IPS-18c (cell line): ENCODE measurements around the gene EFNA1.
"Not testable (repeated sequence)": the region's sequence is repeated elsewhere in the genome, so short reads cannot be mapped to it uniquely, and the experiment has no call there.

Experiments used
- H3K4me3 ChIP-seq: 2 replicates; pipeline ENCODE4 v1.7.0; 2013; ENCODE audit warnings: low read depth, mild to moderate bottlenecking, low read length, moderate library complexity; ENCODE audit not compliant: insufficient read depth
- H3K9me3 ChIP-seq: one replicate; pipeline ENCODE4 v1.6.1; 2013; ENCODE audit warnings: mild to moderate bottlenecking, low read length, moderate library complexity; ENCODE audit not compliant: control insufficient read depth, insufficient read depth

Gene EFNA1

GRCh38 chr1:155116113-155116764, 11.4 kb upstream of the EFNA1 start:
- Histone ChIP-seq H3K4me3 (no peak overlapping the region), H3K9me3 (peaks cover 2% of the 10 kb centered on the region)

- Histone ChIP-seq H3K9me3 (no peaks in the 10 kb centered on the region), H3K4me3 (no peak overlapping the region)
These were observed 10.1 kb upstream of the EFNA1 start for GRCh38 chr1:155117610-155118009.

- not testable (repeated sequence) for H3K9me3 ChIP-seq, H3K4me3 ChIP-seq
These were observed 9.6 kb upstream of the EFNA1 start for GRCh38 chr1:155118090-155118489.

GRCh38 chr1:155120253-155120652, 7.4 kb upstream of the EFNA1 start:
- no peaks in the 10 kb centered on the region for H3K9me3 ChIP-seq
- H3K4me3 ChIP-seq = no peak overlapping the region

- Histone ChIP-seq H3K4me3 (no peak overlapping the region), H3K9me3 (no peaks in the 10 kb centered on the region)
These were observed 6.4 kb upstream of the EFNA1 start for GRCh38 chr1:155121249-155121648.

GRCh38 chr1:155122308-155122707, 5.4 kb upstream of the EFNA1 start:
- no peak overlapping the region for H3K4me3 ChIP-seq
- H3K9me3 ChIP-seq = no peaks in the 10 kb centered on the region

- Histone ChIP-seq H3K4me3 (no peak overlapping the region), H3K9me3 (no peaks in the 10 kb centered on the region)
These were observed 3.9 kb upstream of the EFNA1 start for GRCh38 chr1:155123801-155124200.

- Histone ChIP-seq H3K9me3 (peaks cover 2% of the 10 kb centered on the region), H3K4me3 (0 out of 2 replicates have a peak overlapping the region, but pooled peaks have one; percentile 4)
These were observed 2.9 kb upstream of the EFNA1 start for GRCh38 chr1:155124503-155125463.

- Histone ChIP-seq H3K9me3 (peaks cover 2% of the 10 kb centered on the region), H3K4me3 (0 out of 2 replicates have a peak overlapping the region, but pooled peaks have one; percentile 64)
These were observed 2.1 kb upstream of the EFNA1 start for GRCh38 chr1:155125511-155125945.

GRCh38 chr1:155125946-155126555, 1.6 kb upstream of the EFNA1 start:
- Histone ChIP-seq H3K4me3 (peak overlapping the region; percentile 64), H3K9me3 (peaks cover 2% of the 10 kb centered on the region)

- Histone ChIP-seq H3K9me3 (peaks cover 2% of the 10 kb centered on the region), H3K4me3 (peak overlapping the region; percentile 64)
These were observed 1.0 kb upstream of the EFNA1 start for GRCh38 chr1:155126556-155127104.

- Histone ChIP-seq H3K4me3 (peak overlapping the region; percentile 50), H3K9me3 (peaks cover 2% of the 10 kb centered on the region)
These were observed 485 bp downstream of the EFNA1 start for GRCh38 chr1:155127967-155128754.

- H3K4me3 ChIP-seq = peak overlapping the region; percentile 50
These were observed 1.2 kb downstream of the EFNA1 start for GRCh38 chr1:155128755-155129473.

GRCh38 chr1:155130272-155131006, 2.8 kb downstream of the EFNA1 start:
- Histone ChIP-seq H3K4me3 (peak overlapping the region; percentile 50), H3K9me3 (peaks cover 2% of the 10 kb centered on the region)

More at GRCh38 chr1:155128755-155129473, 1.2 kb downstream of the EFNA1 start:
- peaks cover 2% of the 10 kb centered on the region for H3K9me3 ChIP-seq

- Histone ChIP-seq H3K9me3 (peaks cover 2% of the 10 kb centered on the region), H3K4me3 (no peak overlapping the region)
These were observed 3.6 kb downstream of the EFNA1 start for GRCh38 chr1:155131285-155131684.
